Measurements from ENCODE around the gene TMC5. TPM values are rescaled to one million over a fixed set of nuclear protein-coding genes. Genes with fewer than 3 reads are reported as not detected.

Gene TMC5
- total and polyA plus RNA-seq, 2 donors from 2014 or later, result 1.0 to 6.6 TPM

GRCh38 chr16:19458722-19459379 lies 41.2 kb downstream of the TMC5 start:
- no peak overlapping the region for H3K27ac ChIP-seq (ENCODE audit: low read depth in 2 of 2, low read length in 2 of 2)
- H3K4me1 ChIP-seq (ENCODE audit: control insufficient read depth in 2 of 3, insufficient read depth in 2 of 3, low read depth in 1 of 3, low read length in 3 of 3), result no peaks in the 10 kb centered on the region
- H3K4me3 ChIP-seq (ENCODE audit: low read length in 3 of 3), result no peak overlapping the region
- DNase-seq (no peak), FAIRE-seq (no peak)
- intact Hi-C loops (cut with DNase I), result no loop called here
- H3K27me3 ChIP-seq (ENCODE audit: control insufficient read depth, insufficient read depth, low read length), result no peaks in the 10 kb centered on the region
- no peak overlapping the region for H3K9ac ChIP-seq (ENCODE audit: low read length in 3 of 3)
- no peaks in the 10 kb centered on the region for H3K9me3 ChIP-seq (ENCODE audit: control insufficient read depth in 2 of 3, insufficient read depth in 1 of 3, low read length in 3 of 3)
- no peak for TF ChIP-seq CTCF (IDR thresholded peaks at IDR 0.05; ENCODE audit: borderline replicate concordance, extremely low read depth, insufficient read depth)
- H3K36me3 ChIP-seq (ENCODE audit: control insufficient read depth in 2 of 3, insufficient read depth in 3 of 3, low read length in 3 of 3), result no peaks in the 10 kb centered on the region

GRCh38 chr16:19460397-19460796 lies 42.7 kb downstream of the TMC5 start:
- Histone ChIP-seq H3K9me3 (ENCODE audit: control insufficient read depth in 2 of 3, insufficient read depth in 1 of 3, low read length in 3 of 3) (no peaks in the 10 kb centered on the region), H3K4me1 (ENCODE audit: control insufficient read depth in 2 of 3, insufficient read depth in 2 of 3, low read depth in 1 of 3, low read length in 3 of 3) (no peaks in the 10 kb centered on the region), H3K27ac (ENCODE audit: low read depth in 2 of 2, low read length in 2 of 2) (no peak overlapping the region), H3K27me3 (ENCODE audit: control insufficient read depth, insufficient read depth, low read length) (no peaks in the 10 kb centered on the region), H3K36me3 (ENCODE audit: control insufficient read depth in 2 of 3, insufficient read depth in 3 of 3, low read length in 3 of 3) (no peaks in the 10 kb centered on the region), H3K9ac (ENCODE audit: low read length in 3 of 3) (no peak overlapping the region), H3K4me3 (ENCODE audit: low read length in 3 of 3) (no peak overlapping the region)
- TF ChIP-seq CTCF (IDR thresholded peaks at IDR 0.05; ENCODE audit: borderline replicate concordance, extremely low read depth, insufficient read depth), result no peak
- intact Hi-C loops (cut with DNase I), result no loop called here
- no peak for FAIRE-seq
- DNase-seq, result no peak

- DNase-seq (no peak), FAIRE-seq (no peak)
- Histone ChIP-seq H3K4me1 (ENCODE audit: control insufficient read depth in 2 of 3, insufficient read depth in 2 of 3, low read depth in 1 of 3, low read length in 3 of 3) (no peaks in the 10 kb centered on the region), H3K9me3 (ENCODE audit: control insufficient read depth in 2 of 3, insufficient read depth in 1 of 3, low read length in 3 of 3) (peaks cover 0 to 2% (median 0%) of the 10 kb centered on the region in 3 donors), H3K36me3 (ENCODE audit: control insufficient read depth in 2 of 3, insufficient read depth in 3 of 3, low read length in 3 of 3) (no peaks in the 10 kb centered on the region), H3K4me3 (ENCODE audit: low read length in 3 of 3) (no peak overlapping the region), H3K27me3 (ENCODE audit: control insufficient read depth, insufficient read depth, low read length) (no peaks in the 10 kb centered on the region), H3K9ac (ENCODE audit: low read length in 3 of 3) (no peak overlapping the region), H3K27ac (ENCODE audit: low read depth in 2 of 2, low read length in 2 of 2) (no peak overlapping the region)
- intact Hi-C loops (cut with DNase I), result no loop called here
- no peak for TF ChIP-seq CTCF (IDR thresholded peaks at IDR 0.05; ENCODE audit: borderline replicate concordance, extremely low read depth, insufficient read depth)
These were observed 46.0 kb downstream of the TMC5 start for GRCh38 chr16:19463468-19464315.

Measured in kidney (tissue), 14 donors.